ENCODE results near the gene MAP3K4.

GRCh38 chr6:161130541-161130940, 139.0 kb downstream of the MAP3K4 start:
- no peak for TF ChIP-seq POLR2A (IDR thresholded peaks at IDR 0.05)
- no peak for TF ChIP-seq CTCF (IDR thresholded peaks at IDR 0.05)

Measured in esophagus squamous epithelium (tissue), 4 donors.